ENCODE measurements around the gene DRGX. TPM values are rescaled to one million over a fixed set of nuclear protein-coding genes. Genes with fewer than 3 reads are reported as not detected.

The DRGX gene
- total and polyA plus RNA-seq, 2 experiments from 2014 or later, result 0.09 TPM; not detected in 1

DNA sequence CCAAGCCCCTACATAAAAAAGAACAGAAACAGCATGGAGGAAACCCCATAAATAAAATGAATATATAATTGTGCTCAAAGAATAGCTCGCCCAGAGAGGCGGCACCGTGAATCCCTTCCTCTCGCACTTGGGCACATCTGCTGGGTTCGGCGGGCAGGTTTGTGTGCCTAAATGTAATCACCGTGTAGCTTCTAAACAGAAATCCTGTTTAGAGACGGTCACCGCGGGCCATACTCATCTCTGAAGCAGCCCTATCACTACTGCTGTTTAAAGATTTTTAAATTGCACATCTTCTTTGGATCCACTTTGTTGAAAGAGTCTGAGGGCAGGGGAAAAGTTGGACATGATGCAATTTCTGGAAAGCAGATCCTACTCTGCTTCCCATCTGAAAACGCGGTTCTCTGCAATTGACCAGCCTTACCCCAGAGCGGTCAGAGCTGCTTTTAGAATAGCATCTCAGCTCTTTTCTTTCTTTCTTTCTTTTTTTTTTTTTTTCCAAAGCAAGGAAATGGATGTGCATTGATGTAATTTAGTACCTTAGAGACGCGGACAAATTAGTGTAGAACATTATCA, 6.4 kb downstream of the DRGX start:
- no peak for DNase-seq
- no peak overlapping the region for H3K4me2 ChIP-seq (ENCODE audit: unreplicated experiment)
- H3K4me3 ChIP-seq, result no peak overlapping the region
- peaks cover 6% of the 10 kb centered on the region for H3K4me1 ChIP-seq (ENCODE audit: insufficient read depth)
- H3K36me3 ChIP-seq (ENCODE audit: low read depth), result no peaks in the 10 kb centered on the region
- peaks cover 7% of the 10 kb centered on the region; the same call in 1 of the 2 replicates for H3F3A ChIP-seq (ENCODE audit: insufficient read depth)
- no peak overlapping the region for H2AFZ ChIP-seq
- H3K27ac ChIP-seq, result no peak overlapping the region
- H4K20me1 ChIP-seq (ENCODE audit: insufficient read depth), result no peaks in the 10 kb centered on the region
- no peak for TF ChIP-seq EZH2 (IDR thresholded peaks at IDR 0.05; ENCODE audit: insufficient read depth, poor library complexity, severe bottlenecking)
- H3K79me2 ChIP-seq (ENCODE audit: insufficient read depth), result no peaks in the 10 kb centered on the region
- 69 to 76% methylated on average over 15 of the region's 15 CpGs for WGBS, 2 experiments (ENCODE audit: low coverage in 1 of 2, low lambda C conversion rate in 2 of 2, missing lambda C conversion rate in 2 of 2)
- peaks cover 45% of the 10 kb centered on the region for H3K27me3 ChIP-seq (replicated peaks; ENCODE audit: insufficient read depth)
- no peak overlapping the region for H3K9ac ChIP-seq
- no peaks in the 10 kb centered on the region for H3K9me3 ChIP-seq (ENCODE audit: low read depth)
- in situ Hi-C loops (cut with MboI), result no loop called here
- no peaks in the 10 kb centered on the region for H3K9me2 ChIP-seq (ENCODE audit: insufficient read depth)

- no peak overlapping the region for H3K4me3 ChIP-seq
- no peaks in the 10 kb centered on the region for H3K79me2 ChIP-seq (ENCODE audit: insufficient read depth)
- peaks cover 6% of the 10 kb centered on the region for H3K4me1 ChIP-seq (ENCODE audit: insufficient read depth)
- peaks cover 7% of the 10 kb centered on the region; the same call in 1 of the 2 replicates for H3F3A ChIP-seq (ENCODE audit: insufficient read depth)
- H3K4me2 ChIP-seq (ENCODE audit: unreplicated experiment), result no peak overlapping the region
- in situ Hi-C loops (cut with MboI), result no loop called here
- no peaks in the 10 kb centered on the region for H3K9me2 ChIP-seq (ENCODE audit: insufficient read depth)
- DNase-seq, result no peak
- H3K9me3 ChIP-seq (ENCODE audit: low read depth), result no peaks in the 10 kb centered on the region
- H3K9ac ChIP-seq, result no peak overlapping the region
- H3K27ac ChIP-seq, result no peak overlapping the region
- no peaks in the 10 kb centered on the region for H3K36me3 ChIP-seq (ENCODE audit: low read depth)
- no peak overlapping the region for H2AFZ ChIP-seq
- TF ChIP-seq EZH2phosphoT487 (IDR thresholded peaks at IDR 0.05; ENCODE audit: insufficient read depth, low read depth) (no peak), EZH2 (IDR thresholded peaks at IDR 0.05; ENCODE audit: insufficient read depth, poor library complexity, severe bottlenecking) (no peak)
- H4K20me1 ChIP-seq (ENCODE audit: insufficient read depth), result no peaks in the 10 kb centered on the region
- H3K27me3 ChIP-seq (replicated peaks; ENCODE audit: insufficient read depth), result peaks cover 41% of the 10 kb centered on the region
These were observed 7.7 kb downstream of the DRGX start for GRCh38 chr10:49388161-49388560.

- no peak overlapping the region for H2AFZ ChIP-seq
- peak overlapping the region; percentile 46 for H3K4me2 ChIP-seq (ENCODE audit: unreplicated experiment)
- no peaks in the 10 kb centered on the region for H3K9me2 ChIP-seq (ENCODE audit: insufficient read depth)
- no peak for TF ChIP-seq EZH2 (IDR thresholded peaks at IDR 0.05; ENCODE audit: insufficient read depth, poor library complexity, severe bottlenecking)
- no peaks in the 10 kb centered on the region for H4K20me1 ChIP-seq (ENCODE audit: insufficient read depth)
- no peak overlapping the region for H3K4me3 ChIP-seq
- peak overlapping the region; percentile 51 for H3K27ac ChIP-seq
- DNase-seq, result peak; percentile 97
- in situ Hi-C loops (cut with MboI), result no loop called here
- H3F3A ChIP-seq (ENCODE audit: insufficient read depth), result peaks cover 7% of the 10 kb centered on the region; the same call in 1 of the 2 replicates
- 29 to 33% methylated on average over 8 of the region's 8 CpGs for WGBS, 2 experiments (ENCODE audit: low coverage in 1 of 2, low lambda C conversion rate in 2 of 2, missing lambda C conversion rate in 2 of 2)
- H3K27me3 ChIP-seq (replicated peaks; ENCODE audit: insufficient read depth), result peaks cover 32% of the 10 kb centered on the region
- no peaks in the 10 kb centered on the region for H3K36me3 ChIP-seq (ENCODE audit: low read depth)
- H3K4me1 ChIP-seq (ENCODE audit: insufficient read depth), result peaks cover 6% of the 10 kb centered on the region
- no peaks in the 10 kb centered on the region for H3K79me2 ChIP-seq (ENCODE audit: insufficient read depth)
- no peak overlapping the region for H3K9ac ChIP-seq
- no peaks in the 10 kb centered on the region for H3K9me3 ChIP-seq (ENCODE audit: low read depth)
These were observed 8.8 kb downstream of the DRGX start for GRCh38 chr10:49387071-49387470.

- in situ Hi-C loops (cut with MboI), result no loop called here
- 81 to 84% methylated on average over 22 of the region's 22 CpGs for WGBS, 2 experiments (ENCODE audit: low coverage in 1 of 2, low lambda C conversion rate in 2 of 2, missing lambda C conversion rate in 2 of 2)
- H3K27ac ChIP-seq, result no peak overlapping the region
- H3K79me2 ChIP-seq (ENCODE audit: insufficient read depth), result no peaks in the 10 kb centered on the region
- TF ChIP-seq EZH2phosphoT487 (IDR thresholded peaks at IDR 0.05; ENCODE audit: insufficient read depth, low read depth) (no peak), EZH2 (IDR thresholded peaks at IDR 0.05; ENCODE audit: insufficient read depth, poor library complexity, severe bottlenecking) (no peak)
- peak overlapping the region; percentile 46 for H3K4me2 ChIP-seq (ENCODE audit: unreplicated experiment)
- DNase-seq, result peak; percentile 7
- H3K9ac ChIP-seq, result no peak overlapping the region
- no peaks in the 10 kb centered on the region for H3K9me2 ChIP-seq (ENCODE audit: insufficient read depth)
- peaks cover 7% of the 10 kb centered on the region; the same call in 1 of the 2 replicates for H3F3A ChIP-seq (ENCODE audit: insufficient read depth)
- H2AFZ ChIP-seq, result no peak overlapping the region
- H4K20me1 ChIP-seq (ENCODE audit: insufficient read depth), result no peaks in the 10 kb centered on the region
- no peaks in the 10 kb centered on the region for H3K9me3 ChIP-seq (ENCODE audit: low read depth)
- no peaks in the 10 kb centered on the region for H3K36me3 ChIP-seq (ENCODE audit: low read depth)
- H3K4me1 ChIP-seq (ENCODE audit: insufficient read depth), result peaks cover 6% of the 10 kb centered on the region
- no peak overlapping the region for H3K4me3 ChIP-seq
- peaks cover 24% of the 10 kb centered on the region for H3K27me3 ChIP-seq (replicated peaks; ENCODE audit: insufficient read depth)
These were observed 9.7 kb downstream of the DRGX start for GRCh38 chr10:49385939-49386922.

Data from GM23248 (cell line).